Measurements from ENCODE around the gene KHK. TPM values are rescaled to one million over a fixed set of nuclear protein-coding genes. Genes with fewer than 3 reads are reported as not detected.

Gene KHK
- 10 to 100 TPM in 1 of 2 experiments, 1 to 10 TPM in 1; 9.5 to 10.2 TPM for total RNA-seq

DNA sequence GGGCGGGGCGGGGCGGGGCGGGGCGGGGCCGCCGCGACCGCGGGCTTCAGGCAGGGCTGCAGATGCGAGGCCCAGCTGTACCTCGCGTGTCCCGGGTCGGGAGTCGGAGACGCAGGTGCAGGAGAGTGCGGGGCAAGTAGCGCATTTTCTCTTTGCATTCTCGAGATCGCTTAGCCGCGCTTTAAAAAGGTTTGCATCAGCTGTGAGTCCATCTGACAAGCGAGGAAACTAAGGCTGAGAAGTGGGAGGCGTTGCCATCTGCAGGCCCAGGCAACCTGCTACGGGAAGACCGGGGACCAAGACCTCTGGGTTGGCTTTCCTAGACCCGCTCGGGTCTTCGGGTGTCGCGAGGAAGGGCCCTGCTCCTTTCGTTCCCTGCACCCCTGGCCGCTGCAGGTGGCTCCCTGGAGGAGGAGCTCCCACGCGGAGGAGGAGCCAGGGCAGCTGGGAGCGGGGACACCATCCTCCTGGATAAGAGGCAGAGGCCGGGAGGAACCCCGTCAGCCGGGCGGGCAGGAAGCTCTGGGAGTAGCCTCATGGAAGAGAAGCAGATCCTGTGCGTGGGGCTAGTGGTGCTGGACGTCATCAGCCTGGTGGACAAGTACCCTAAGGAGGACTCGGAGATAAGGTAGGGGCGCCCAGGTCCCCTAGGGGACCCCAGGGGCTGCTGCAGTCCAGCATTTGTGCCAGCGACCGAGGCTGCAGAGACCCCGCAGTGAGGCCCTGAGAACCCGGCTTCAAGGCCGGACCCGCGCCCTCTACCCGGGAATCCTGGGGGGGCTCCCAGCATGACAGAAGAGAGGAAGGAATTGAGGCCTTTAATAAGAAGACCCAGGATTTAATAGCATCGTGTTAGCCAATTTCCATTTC lies at the start of gene KHK:
TSS of gene KHK (plus strand) at position 49 of the 870 bp plus-strand sequence. CDS start at position 537, 488 bp downstream.
- intact Hi-C loops (cut with micrococcal nuclease) = loop anchor here (1.0 to 5.0 kb wide), 10 partner anchors 16 to 402 kb away; partner anchors contain the start of genes ATRAID, CAD, EIF2B4 and IFT172
- peak within 1 kb of the TSS; percentile 81 for H3K4me3 Mint-ChIP-seq
- H3K27ac Mint-ChIP-seq = peak within 1 kb of the TSS; percentile 63
- peaks cover 2% of the 10 kb centered on the region for H3K36me3 Mint-ChIP-seq (ENCODE audit: low read depth)
- DNase-seq = peak; percentile 24
- H3K9me3 Mint-ChIP-seq = no peaks in the 10 kb centered on the region
- CTCF ChIA-PET = interaction anchor here (0.7 to 2.3 kb wide), 9 partner anchors 9 to 218 kb away, joined by 3 to 8 read pairs (median 5); partner anchors contain the start of genes AGBL5 and PREB
- H3K4me1 Mint-ChIP-seq (ENCODE audit: low read depth) = peaks cover 26% of the 10 kb centered on the region
- H3K27me3 Mint-ChIP-seq (ENCODE audit: low read depth) = no peaks in the 10 kb centered on the region

DNA sequence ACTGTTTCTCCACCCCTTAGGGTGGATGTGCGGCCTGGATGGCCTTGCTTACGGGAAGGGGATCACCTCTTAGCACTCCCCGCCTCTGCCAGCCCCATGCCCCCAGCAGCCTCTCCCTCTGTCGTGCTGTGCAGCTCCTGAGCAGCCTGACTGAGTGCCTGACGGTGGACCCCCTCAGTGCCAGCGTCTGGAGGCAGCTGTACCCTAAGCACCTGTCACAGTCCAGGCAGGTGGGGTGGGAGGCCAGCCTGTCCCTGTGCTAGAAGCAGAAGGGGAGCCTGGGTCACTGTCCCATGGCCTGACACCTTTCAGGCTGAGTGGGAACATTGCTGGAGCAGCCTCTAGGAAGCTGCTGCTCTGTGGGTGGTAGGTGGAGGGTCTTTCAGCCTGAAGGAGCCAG lies 48.6 kb upstream of the KHK start:
- intact Hi-C loops (cut with micrococcal nuclease) = no loop called here
- Mint-ChIP-seq H3K4me1 (ENCODE audit: low read depth) (peaks cover 26% of the 10 kb centered on the region), H3K9me3 (no peaks in the 10 kb centered on the region), H3K27me3 (ENCODE audit: low read depth) (no peaks in the 10 kb centered on the region), H3K27ac (no peak overlapping the region), H3K4me3 (no peak overlapping the region), H3K36me3 (ENCODE audit: low read depth) (peaks cover 34% of the 10 kb centered on the region)
- CTCF ChIA-PET = interaction anchor here (0.7 to 1.5 kb wide), 3 partner anchors 21 to 76 kb away, joined by 3 to 6 read pairs (median 4); no protein-coding TSS in a partner anchor
- no peak for DNase-seq

DNA sequence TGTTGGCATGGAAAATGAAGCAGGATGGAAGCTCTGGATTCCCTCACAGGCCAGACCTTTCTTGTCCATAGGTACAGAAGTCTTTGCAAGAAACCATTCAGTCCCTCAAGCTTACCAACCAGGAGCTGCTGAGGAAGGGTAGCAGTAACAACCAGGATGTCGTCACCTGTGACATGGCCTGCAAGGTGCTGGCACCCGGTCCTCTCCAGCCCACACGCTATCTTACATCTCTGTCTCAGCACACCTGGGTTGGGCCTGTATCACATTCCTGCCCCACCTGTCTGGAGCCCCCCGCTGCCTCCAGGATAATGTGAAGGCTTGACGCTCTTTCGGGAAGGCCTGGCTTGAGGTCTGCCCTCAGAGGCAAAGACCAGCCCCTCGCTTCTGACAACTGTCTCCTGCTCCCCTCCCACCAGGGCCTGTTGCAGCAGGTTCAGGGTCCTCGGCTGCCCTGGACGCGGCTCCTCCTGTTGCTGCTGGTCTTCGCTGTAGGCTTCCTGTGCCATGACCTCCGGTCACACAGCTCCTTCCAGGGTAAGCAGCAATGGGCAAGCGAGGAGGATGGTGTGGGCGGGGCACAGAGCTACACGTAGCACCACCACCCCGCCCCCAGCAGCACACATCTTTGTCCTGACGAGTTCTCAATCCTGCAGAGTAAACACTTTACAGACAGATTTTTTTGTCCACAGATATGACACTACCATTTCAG lies 47.8 kb upstream of the KHK start:
- no peak overlapping the region for H3K27ac Mint-ChIP-seq
- H3K9me3 Mint-ChIP-seq = no peaks in the 10 kb centered on the region

DNA sequence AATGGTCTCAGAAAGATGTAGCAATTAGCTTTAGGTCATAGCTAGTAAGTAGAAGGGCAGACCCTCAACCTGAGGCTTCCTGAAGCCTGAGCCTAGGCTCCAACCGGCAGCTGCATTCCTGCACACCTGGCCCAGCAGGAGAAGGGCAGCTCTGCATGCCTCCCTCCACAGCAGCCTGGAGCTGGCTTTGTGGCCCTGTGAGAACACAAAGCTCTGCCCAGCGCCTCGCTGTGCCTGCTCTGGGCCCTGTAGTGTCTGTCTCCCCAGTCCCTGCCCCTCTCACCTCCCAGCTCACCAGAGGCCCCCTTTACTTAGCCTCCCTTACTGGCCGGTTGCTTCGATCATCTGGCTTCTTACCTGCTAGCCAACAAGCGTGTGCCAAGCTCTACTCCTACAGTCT lies 47.1 kb upstream of the KHK start:
- peaks cover 30% of the 10 kb centered on the region for H3K36me3 Mint-ChIP-seq (ENCODE audit: low read depth)
- CTCF ChIA-PET = no interaction called here
- no peak overlapping the region for H3K27ac Mint-ChIP-seq
- no peaks in the 10 kb centered on the region for H3K9me3 Mint-ChIP-seq
- intact Hi-C loops (cut with micrococcal nuclease) = no loop called here
- peaks cover 13% of the 10 kb centered on the region for H3K4me1 Mint-ChIP-seq (ENCODE audit: low read depth)
- DNase-seq = no peak
- no peak overlapping the region for H3K4me3 Mint-ChIP-seq
- no peaks in the 10 kb centered on the region for H3K27me3 Mint-ChIP-seq (ENCODE audit: low read depth)

More for the DNA sequence above, 47.8 kb upstream of the KHK start:
- no peak for DNase-seq
- intact Hi-C loops (cut with micrococcal nuclease) = no loop called here
- peaks cover 34% of the 10 kb centered on the region for H3K36me3 Mint-ChIP-seq (ENCODE audit: low read depth)
- no peaks in the 10 kb centered on the region for H3K27me3 Mint-ChIP-seq (ENCODE audit: low read depth)
- peaks cover 20% of the 10 kb centered on the region for H3K4me1 Mint-ChIP-seq (ENCODE audit: low read depth)
- CTCF ChIA-PET = interaction anchor here (1.5 kb wide), 1 partner anchor 22 kb away, joined by 6 read pairs; no protein-coding TSS in a partner anchor
- no peak overlapping the region for H3K4me3 Mint-ChIP-seq

DNA sequence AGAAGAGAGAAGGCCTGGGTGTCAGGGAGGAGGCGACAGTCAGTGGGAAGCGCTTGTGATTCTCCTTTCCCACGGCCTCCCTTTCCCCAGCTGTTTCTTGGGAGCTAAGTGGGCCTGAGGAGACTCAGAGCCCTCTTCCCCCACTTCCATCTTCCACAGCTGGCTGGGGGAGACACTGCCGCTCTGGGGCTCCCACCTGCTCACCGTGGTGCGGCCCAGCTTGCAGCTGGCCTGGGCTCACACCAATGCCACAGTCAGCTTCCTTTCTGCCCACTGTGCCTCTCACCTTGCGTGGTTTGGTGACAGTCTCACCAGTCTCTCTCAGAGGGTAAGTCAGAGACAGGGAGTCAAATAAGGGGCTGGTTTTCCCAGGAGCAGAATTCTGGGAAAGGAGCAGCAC lies 46.7 kb upstream of the KHK start:
- H3K4me1 Mint-ChIP-seq (ENCODE audit: low read depth) = peaks cover 9% of the 10 kb centered on the region
- H3K9me3 Mint-ChIP-seq = no peaks in the 10 kb centered on the region
- CTCF ChIA-PET = no interaction called here
- intact Hi-C loops (cut with micrococcal nuclease) = no loop called here
- no peak overlapping the region for H3K4me3 Mint-ChIP-seq
- no peak overlapping the region for H3K27ac Mint-ChIP-seq
- peaks cover 30% of the 10 kb centered on the region for H3K36me3 Mint-ChIP-seq (ENCODE audit: low read depth)
- H3K27me3 Mint-ChIP-seq (ENCODE audit: low read depth) = no peaks in the 10 kb centered on the region
- DNase-seq = no peak

DNA sequence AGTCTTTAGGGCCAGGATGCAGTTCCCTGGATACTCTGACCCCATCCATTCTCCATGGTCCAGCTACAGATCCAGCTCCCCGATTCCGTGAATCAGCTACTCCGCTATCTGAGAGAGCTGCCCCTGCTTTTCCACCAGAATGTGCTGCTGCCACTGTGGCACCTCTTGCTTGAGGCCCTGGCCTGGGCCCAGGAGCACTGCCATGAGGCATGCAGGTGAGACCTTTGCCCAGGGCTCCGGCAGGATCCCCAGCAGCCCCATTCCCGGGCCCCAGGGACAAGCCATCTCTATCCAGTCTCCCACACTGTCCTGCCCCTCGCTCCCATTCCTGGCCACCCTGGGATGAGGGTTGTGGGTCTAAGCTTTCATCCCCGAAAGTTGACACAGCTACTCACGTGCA lies 46.3 kb upstream of the KHK start:
- H3K4me3 Mint-ChIP-seq = no peak overlapping the region
- no peaks in the 10 kb centered on the region for H3K27me3 Mint-ChIP-seq (ENCODE audit: low read depth)

DNA sequence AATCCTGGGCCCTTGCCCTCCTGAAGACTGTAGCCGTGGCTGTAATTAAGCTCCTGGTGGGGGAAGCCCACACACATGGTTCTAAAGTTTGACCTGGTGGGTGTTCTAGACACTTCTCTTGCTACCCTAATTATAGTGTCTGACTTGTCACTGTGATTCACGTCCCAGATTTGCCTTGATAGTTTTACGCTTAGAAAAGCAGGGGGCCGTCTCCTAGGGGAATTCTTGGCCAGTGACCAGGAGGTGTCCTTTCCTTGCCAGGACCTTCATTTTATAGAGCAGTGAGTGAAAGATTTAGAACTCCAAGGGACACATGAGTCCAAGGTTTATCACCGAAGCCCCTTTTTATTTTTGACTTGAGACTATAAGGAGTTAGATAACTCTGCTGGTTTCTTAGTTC lies 44.8 kb upstream of the KHK start:
- intact Hi-C loops (cut with micrococcal nuclease) = no loop called here
- Mint-ChIP-seq H3K27me3 (ENCODE audit: low read depth) (no peaks in the 10 kb centered on the region), H3K27ac (peak overlapping the region; percentile 26), H3K36me3 (ENCODE audit: low read depth) (peaks cover 26% of the 10 kb centered on the region), H3K4me1 (ENCODE audit: low read depth) (peaks cover 5% of the 10 kb centered on the region), H3K4me3 (no peak overlapping the region), H3K9me3 (no peaks in the 10 kb centered on the region)
- CTCF ChIA-PET = interaction anchor here (1.4 kb wide), 1 partner anchor 80 kb away, joined by 3 read pairs; no protein-coding TSS in a partner anchor
- DNase-seq = no peak

More for the DNA sequence above, 46.3 kb upstream of the KHK start:
- no peak for DNase-seq
- no peaks in the 10 kb centered on the region for H3K9me3 Mint-ChIP-seq
- peaks cover 31% of the 10 kb centered on the region for H3K36me3 Mint-ChIP-seq (ENCODE audit: low read depth)
- CTCF ChIA-PET = no interaction called here
- no peak overlapping the region for H3K27ac Mint-ChIP-seq
- intact Hi-C loops (cut with micrococcal nuclease) = no loop called here
- peaks cover 5% of the 10 kb centered on the region for H3K4me1 Mint-ChIP-seq (ENCODE audit: low read depth)

DNA sequence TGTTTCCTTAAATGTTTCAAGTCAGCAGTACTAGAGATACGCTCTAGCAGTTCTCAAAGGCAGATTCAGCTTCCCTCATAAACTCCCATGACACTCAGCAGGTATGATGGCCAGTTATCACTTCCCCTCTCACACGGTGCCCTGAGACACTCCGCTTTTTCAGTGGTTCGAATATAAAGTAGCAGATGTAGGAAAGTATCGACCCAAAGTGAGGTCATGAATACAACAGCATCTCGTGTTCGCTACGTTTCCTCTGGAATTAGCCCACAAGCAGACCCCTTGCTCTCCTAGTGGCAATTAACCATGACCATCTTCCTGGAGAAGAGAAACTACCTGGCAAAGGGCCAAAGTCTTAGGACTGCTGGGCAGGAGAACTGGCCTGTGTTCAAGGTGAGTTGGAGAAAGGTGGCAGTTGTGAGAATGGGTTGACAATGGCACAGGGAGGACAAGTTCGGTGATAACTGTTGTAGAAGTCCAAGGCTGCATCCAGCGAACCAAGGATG lies 44.4 kb upstream of the KHK start:
- H3K4me3 Mint-ChIP-seq = no peak overlapping the region
- no peaks in the 10 kb centered on the region for H3K27me3 Mint-ChIP-seq (ENCODE audit: low read depth)
- intact Hi-C loops (cut with micrococcal nuclease) = no loop called here
- no peak for DNase-seq
- H3K27ac Mint-ChIP-seq = no peak overlapping the region
- H3K4me1 Mint-ChIP-seq (ENCODE audit: low read depth) = peaks cover 5% of the 10 kb centered on the region
- peaks cover 23% of the 10 kb centered on the region for H3K36me3 Mint-ChIP-seq (ENCODE audit: low read depth)
- no peaks in the 10 kb centered on the region for H3K9me3 Mint-ChIP-seq
- CTCF ChIA-PET = interaction anchor here (1.4 kb wide), 1 partner anchor 80 kb away, joined by 3 read pairs; no protein-coding TSS in a partner anchor

DNA sequence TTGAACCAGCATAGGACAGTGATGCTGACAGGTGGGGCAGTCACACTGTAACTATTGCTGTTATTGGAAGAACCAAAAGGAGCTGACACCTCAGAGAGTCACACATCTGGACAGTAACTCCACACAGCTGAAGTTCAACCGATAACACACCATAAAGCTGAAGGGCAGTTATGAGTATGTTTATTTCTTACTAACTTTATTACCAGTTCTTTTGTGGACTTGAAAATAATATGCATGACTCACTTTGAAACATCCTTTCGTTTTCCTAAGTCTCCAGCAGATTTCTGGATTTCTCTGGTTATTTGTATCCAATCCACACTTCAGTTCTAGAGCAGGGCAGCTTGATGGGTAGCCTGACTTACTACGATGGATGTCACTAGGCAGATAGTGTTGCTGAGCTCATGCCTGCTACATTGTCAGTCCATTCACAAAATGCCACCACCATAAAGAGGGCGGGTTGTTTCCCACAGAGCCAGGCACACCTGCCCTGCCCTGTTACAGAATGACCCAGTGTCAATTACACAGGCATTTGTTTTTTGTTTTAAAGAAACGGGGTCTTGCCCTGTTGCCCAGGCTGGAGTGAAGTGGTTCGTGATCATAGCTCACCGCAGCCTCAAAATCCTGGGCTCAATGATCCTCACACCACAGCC lies 43.5 kb upstream of the KHK start:
- Mint-ChIP-seq H3K9me3 (no peaks in the 10 kb centered on the region), H3K27me3 (ENCODE audit: low read depth) (no peaks in the 10 kb centered on the region), H3K4me3 (no peak overlapping the region), H3K4me1 (ENCODE audit: low read depth) (peaks cover 5% of the 10 kb centered on the region), H3K27ac (no peak overlapping the region), H3K36me3 (ENCODE audit: low read depth) (peaks cover 23% of the 10 kb centered on the region)
- intact Hi-C loops (cut with micrococcal nuclease) = no loop called here
- DNase-seq = no peak
- CTCF ChIA-PET = interaction anchor here (0.6 kb wide), 1 partner anchor 540 kb away, joined by 3 read pairs; no protein-coding TSS in a partner anchor

DNA sequence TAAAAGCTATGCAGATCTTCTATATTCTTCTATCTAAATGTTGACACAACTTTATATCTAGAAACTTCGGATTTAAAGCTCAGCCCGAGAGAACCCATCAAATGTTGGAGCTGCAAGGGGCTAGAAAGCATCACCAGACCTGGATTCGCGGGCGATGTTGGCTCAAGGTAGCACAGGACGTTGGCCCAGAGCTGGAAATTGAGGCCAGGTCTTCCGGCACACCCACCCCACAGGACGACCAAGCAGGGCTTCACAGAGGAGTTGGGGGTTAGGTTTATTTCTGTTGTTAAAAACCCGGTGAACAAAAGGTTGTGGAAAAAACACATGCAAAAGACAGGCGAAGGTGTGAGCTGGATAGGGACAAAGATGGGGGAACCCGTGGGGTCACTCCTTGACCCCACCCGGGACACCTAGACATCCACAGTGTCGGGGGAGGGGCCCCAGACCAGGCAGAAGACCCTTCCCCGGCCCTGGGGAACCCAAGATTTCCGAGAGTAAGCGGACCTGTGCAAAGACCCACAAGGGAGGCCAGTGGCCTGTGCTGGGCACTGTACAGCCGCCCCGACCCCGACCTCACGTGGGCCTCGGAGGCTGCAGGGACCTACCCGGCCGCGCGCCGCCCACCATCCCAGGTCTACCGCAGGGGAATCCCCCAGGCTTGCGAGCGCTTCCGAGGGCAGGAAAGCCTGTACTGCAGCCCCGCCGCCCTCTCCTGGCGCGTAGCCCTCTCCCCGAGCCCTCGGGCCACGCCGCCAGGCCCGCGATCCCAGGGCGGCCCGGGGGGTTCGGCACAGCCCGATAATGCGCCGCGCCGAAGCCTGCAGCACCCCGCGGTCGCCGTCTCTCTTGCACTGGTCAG lies 36.9 kb upstream of the KHK start:
- CTCF ChIA-PET = interaction anchor here (0.5 to 1.3 kb wide), 11 partner anchors 11 to 1311 kb away, joined by 3 to 5 read pairs (median 4); no protein-coding TSS in a partner anchor
- peaks cover 16% of the 10 kb centered on the region for H3K4me1 Mint-ChIP-seq (ENCODE audit: low read depth)
- peak overlapping the region; percentile 97 for H3K27ac Mint-ChIP-seq
- H3K4me3 Mint-ChIP-seq = peak overlapping the region; percentile 86
- intact Hi-C loops (cut with micrococcal nuclease) = loop anchor here (1.0 to 10.0 kb wide), 7 partner anchors 17 to 705 kb away; partner anchors contain the start of genes ADGRF3, EIF2B4, KHK and NRBP1
- H3K27me3 Mint-ChIP-seq (ENCODE audit: low read depth) = peaks cover 6% of the 10 kb centered on the region
- peaks cover 12% of the 10 kb centered on the region for H3K36me3 Mint-ChIP-seq (ENCODE audit: low read depth)
- peak; percentile 74 for DNase-seq
- H3K9me3 Mint-ChIP-seq = peaks cover 2% of the 10 kb centered on the region

Measured in activated naive CD4-positive, alpha-beta T cell treated with anti-CD3 and anti-CD28 coated beads for 36 hours (primary cell).